WTC11 (cell line): ENCODE measurements around the gene C17orf100. TPM values are rescaled to one million over a fixed set of nuclear protein-coding genes. Genes with fewer than 3 reads are reported as not detected.

Experiments used
- ATAC-seq: fragments of 200-7000 bp; cut with Tn5 transposase; 2 replicates; pipeline ENCODE4 v1.10.0; 2021; ENCODE audit warnings: mild to moderate bottlenecking, moderate library complexity
- CTCF ChIA-PET: fragments of 300-600 bp; sonication (Branson Sonifier 250); formaldehyde crosslinking; loops from one replicate; lab custom pipeline; 2021; ENCODE audit warnings: antibody characterized with exemption; lab: Charles Lee
- POLR2A ChIA-PET: fragments of 350-600 bp; sonication (Branson Sonifier 250); formaldehyde crosslinking; loops from one replicate; lab custom pipeline; 2021; ENCODE audit warnings: antibody characterized with exemption; lab: Charles Lee
- DNase-seq: peaks from one replicate; pipeline ENCODE4 v3.0.0; 2021; ENCODE audit warnings: low spot score
- H3K27ac Mint-ChIP-seq: 2 replicates; pipeline ENCODE4 v1.8.0; 2021; ENCODE audit warnings: mixed read lengths
- H3K27me3 Mint-ChIP-seq: 2 replicates; pipeline ENCODE4 v1.8.0; 2021; ENCODE audit warnings: low read depth, mild to moderate bottlenecking, moderate library complexity, mixed read lengths
- H3K36me3 Mint-ChIP-seq: 2 replicates; pipeline ENCODE4 v1.8.0; 2021; ENCODE audit warnings: mixed read lengths
- H3K4me1 Mint-ChIP-seq: 2 replicates; pipeline ENCODE4 v1.8.0; 2022; ENCODE audit warnings: mixed read lengths
- H3K4me3 Mint-ChIP-seq: 2 replicates; pipeline ENCODE4 v1.8.0; 2021; ENCODE audit warnings: mild to moderate bottlenecking, moderate library complexity, mixed read lengths
- H3K9me3 Mint-ChIP-seq: 2 replicates; pipeline ENCODE4 v1.8.0; 2021; ENCODE audit warnings: mixed read lengths
- AR ChIP-seq: fragments of 250-450 bp; sonication (Bioruptor Pico); IDR thresholded peaks from 2 replicates; pipeline ENCODE4 v1.9.0; 2021; ENCODE audit warnings: mild to moderate bottlenecking
- ATF2 ChIP-seq: sonication (generic); formaldehyde crosslinking; IDR thresholded peaks from 2 replicates; pipeline ENCODE4 v1.8.1; 2022; ENCODE audit warnings: low read depth, missing genetic modification reagents, borderline replicate concordance
- FOXP1 ChIP-seq: sonication (generic); formaldehyde crosslinking; IDR thresholded peaks from 2 replicates; pipeline ENCODE4 v1.8.0; 2022; ENCODE audit warnings: missing genetic modification reagents, mild to moderate bottlenecking, moderate library complexity, borderline replicate concordance
- FOXP4 ChIP-seq: sonication (generic); formaldehyde crosslinking; IDR thresholded peaks from 2 replicates; pipeline ENCODE4 v1.8.0; 2022; ENCODE audit warnings: mild to moderate bottlenecking, missing genetic modification reagents
- GABPB1 ChIP-seq: sonication (generic); formaldehyde crosslinking; IDR thresholded peaks from 2 replicates; pipeline ENCODE4 v1.8.1; 2023; ENCODE audit warnings: mild to moderate bottlenecking, missing genetic modification reagents
- MYBL2 ChIP-seq: sonication (generic); formaldehyde crosslinking; IDR thresholded peaks from 2 replicates; pipeline ENCODE4 v1.8.1; 2023; ENCODE audit warnings: mild to moderate bottlenecking, moderate library complexity, missing genetic modification reagents
- NR2C2 ChIP-seq: sonication (generic); formaldehyde crosslinking; IDR thresholded peaks from 2 replicates; pipeline ENCODE4 v1.8.0; 2022; ENCODE audit warnings: mild to moderate bottlenecking, missing genetic modification reagents
- NR3C1 ChIP-seq: sonication (generic); formaldehyde crosslinking; conservative IDR thresholded peaks from 2 replicates; pipeline ENCODE4 v1.8.1; 2023; ENCODE audit warnings: low read depth, mild to moderate bottlenecking, missing genetic modification reagents
- PRDM15 ChIP-seq: sonication (generic); formaldehyde crosslinking; IDR thresholded peaks from 2 replicates; pipeline ENCODE4 v1.8.0; 2022; ENCODE audit warnings: missing genetic modification reagents
- SMAD3 ChIP-seq: sonication (generic); formaldehyde crosslinking; IDR thresholded peaks from 2 replicates; pipeline ENCODE4 v1.8.0; 2022; ENCODE audit warnings: missing genetic modification reagents, mild to moderate bottlenecking, borderline replicate concordance
- SP1 ChIP-seq: sonication (generic); formaldehyde crosslinking; conservative IDR thresholded peaks from 2 replicates; pipeline ENCODE4 v1.8.1; 2022; ENCODE audit warnings: missing genetic modification reagents
- TCF7 ChIP-seq: sonication (generic); formaldehyde crosslinking; IDR thresholded peaks from 2 replicates; pipeline ENCODE4 v1.8.0; 2022; ENCODE audit warnings: mild to moderate bottlenecking, low read depth, missing genetic modification reagents, moderate library complexity
- TEAD4 ChIP-seq: sonication (generic); formaldehyde crosslinking; IDR thresholded peaks from 2 replicates; pipeline ENCODE4 v1.8.0; 2022; ENCODE audit warnings: mild to moderate bottlenecking, missing genetic modification reagents
- USF1 ChIP-seq: sonication (generic); formaldehyde crosslinking; IDR thresholded peaks from 2 replicates; pipeline ENCODE4 v1.8.0; 2022; ENCODE audit warnings: mild to moderate bottlenecking, missing genetic modification reagents
- ZBTB21 ChIP-seq: sonication (generic); formaldehyde crosslinking; IDR thresholded peaks from 2 replicates; pipeline ENCODE4 v1.8.1; 2023; ENCODE audit warnings: mild to moderate bottlenecking, missing genetic modification reagents, borderline replicate concordance
- ZNF232 ChIP-seq: sonication (generic); formaldehyde crosslinking; IDR thresholded peaks from 2 replicates; pipeline ENCODE4 v1.8.0; 2022; ENCODE audit warnings: mild to moderate bottlenecking, missing genetic modification reagents
- ZNF423 ChIP-seq: fragments of 250-450 bp; sonication (Bioruptor Pico); IDR thresholded peaks from 2 replicates; pipeline ENCODE4 v2.1.2; 2022; ENCODE audit warnings: mild to moderate bottlenecking, moderate library complexity
- ZNF512 ChIP-seq: sonication (generic); formaldehyde crosslinking; IDR thresholded peaks from 2 replicates; pipeline ENCODE4 v1.8.1; 2022; ENCODE audit warnings: missing genetic modification reagents, borderline replicate concordance
- ZNF532 ChIP-seq: fragments of 250-450 bp; sonication (Bioruptor Pico); IDR thresholded peaks from 2 replicates; pipeline ENCODE4 v1.9.0; 2021; ENCODE audit warnings: mild to moderate bottlenecking, borderline replicate concordance
- total RNA-seq: library from RNA; stranded (reverse); gene quantifications from 3 replicates; pipeline ENCODE4 v1.2.3, GENCODE V29; 2021

C17orf100 gene
- total RNA-seq, 1 experiment from 2014 or later, result 2.7 TPM

GRCh38 chr17:6608321-6608720, 43.2 kb upstream of the C17orf100 start:
- no peaks in the 10 kb centered on the region for H3K4me1 Mint-ChIP-seq
- H3K4me3 Mint-ChIP-seq, result no peak overlapping the region
- no peaks in the 10 kb centered on the region for H3K9me3 Mint-ChIP-seq
- no peaks in the 10 kb centered on the region for H3K27me3 Mint-ChIP-seq
- H3K27ac Mint-ChIP-seq, result no peak overlapping the region
- peaks cover 47% of the 10 kb centered on the region for H3K36me3 Mint-ChIP-seq
- ChIA-PET CTCF (interaction anchor here (0.6 kb wide), 1 partner anchor 46 kb away, joined by 3 read pairs; no protein-coding TSS in a partner anchor), POLR2A (no interaction called here)
- DNase-seq, result no peak
- ATAC-seq, result no peak
- TF ChIP-seq AR (no peak), NR2C2 (CRISPR knock-in tag) (no peak), ZBTB21 (CRISPR knock-in tag) (no peak), MYBL2 (no peak), TEAD4 (no peak), TCF7 (CRISPR knock-in tag) (no peak), ZNF532 (CRISPR knock-in tag) (no peak), ATF2 (no peak), FOXP1 (CRISPR knock-in tag) (no peak), ZNF232 (CRISPR knock-in tag) (no peak), SMAD3 (no peak)

GRCh38 chr17:6610011-6610410, 41.6 kb upstream of the C17orf100 start:
- H3K4me3 Mint-ChIP-seq, result no peak overlapping the region
- H3K36me3 Mint-ChIP-seq, result peaks cover 43% of the 10 kb centered on the region
- no peaks in the 10 kb centered on the region for H3K27me3 Mint-ChIP-seq
- H3K27ac Mint-ChIP-seq, result no peak overlapping the region
- DNase-seq (no peak), ATAC-seq (no peak)
- no peaks in the 10 kb centered on the region for H3K9me3 Mint-ChIP-seq
- H3K4me1 Mint-ChIP-seq, result no peaks in the 10 kb centered on the region
- CTCF ChIA-PET, result interaction anchor here (1.1 kb wide), 1 partner anchor 174 kb away, joined by 3 read pairs; no protein-coding TSS in a partner anchor
- POLR2A ChIA-PET, result no interaction called here
- no peak for TF ChIP-seq SP1 (CRISPR knock-in tag)
- no peak for TF ChIP-seq NR2C2 (CRISPR knock-in tag)
- no peak for TF ChIP-seq USF1 (CRISPR knock-in tag)
- TF ChIP-seq ZNF512, result no peak
- no peak for TF ChIP-seq FOXP4 (CRISPR knock-in tag)
- no peak for TF ChIP-seq ZNF423 (CRISPR knock-in tag)
- no peak for TF ChIP-seq ZNF232 (CRISPR knock-in tag)
- TF ChIP-seq GABPB1 (CRISPR knock-in tag), result no peak
- TF ChIP-seq PRDM15 (CRISPR knock-in tag), result no peak
- no peak for TF ChIP-seq NR3C1 (CRISPR knock-in tag)
